GM18520 (cell line): ENCODE results near the gene MYMX.
"Not testable (repeated sequence)": the region's sequence is repeated elsewhere in the genome, so short reads cannot be mapped to it uniquely, and the experiment has no call there.

Experiments
- ATAC-seq: cut with Tn5 transposase; IDR thresholded peaks from one replicate; pipeline ENCODE4 v1.9.1; 2021; ENCODE audit not compliant: unreplicated experiment

The MYMX gene

DNA sequence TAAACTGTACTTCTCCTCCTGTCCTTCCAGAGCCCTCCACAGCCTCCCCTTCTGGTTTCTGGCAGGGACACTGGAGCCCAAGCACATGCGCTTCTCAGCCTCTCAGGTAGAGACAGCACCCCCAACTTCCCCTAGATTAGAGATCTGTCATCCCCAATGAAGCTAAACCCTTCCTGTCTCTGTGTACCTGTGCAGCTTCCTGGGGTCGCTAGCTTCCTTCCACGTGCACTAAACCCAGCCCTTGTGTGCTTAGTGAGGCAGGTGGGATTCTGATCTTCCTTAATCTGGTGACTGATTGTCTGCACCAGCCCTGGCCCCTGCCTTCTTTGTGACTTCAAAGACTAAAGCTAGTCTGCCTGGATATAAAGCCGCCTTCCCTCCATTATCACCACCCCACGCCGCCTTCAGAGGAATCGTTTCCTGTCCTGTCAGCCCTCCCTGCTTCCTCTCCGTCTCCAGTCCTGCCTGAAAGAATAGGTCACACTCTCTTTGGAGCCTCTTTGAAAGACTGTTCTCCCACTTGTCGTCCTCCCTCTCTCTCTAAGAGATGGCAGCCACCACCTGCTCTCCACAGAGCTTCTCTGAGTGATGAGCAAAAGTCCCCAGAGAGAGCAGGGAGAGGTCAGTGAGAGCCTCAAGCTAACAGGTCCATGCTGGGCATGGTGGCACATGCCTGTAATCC lies 30.6 kb upstream of the MYMX start:
- ATAC-seq = no peak

- ATAC-seq = no peak
Measured at GRCh38 chr6:44186635-44187025, 30.1 kb upstream of the MYMX start.

- ATAC-seq = no peak
Measured at GRCh38 chr6:44188819-44189218, 27.9 kb upstream of the MYMX start.

GRCh38 chr6:44189257-44189656 lies 27.5 kb upstream of the MYMX start:
- no peak for ATAC-seq

DNA sequence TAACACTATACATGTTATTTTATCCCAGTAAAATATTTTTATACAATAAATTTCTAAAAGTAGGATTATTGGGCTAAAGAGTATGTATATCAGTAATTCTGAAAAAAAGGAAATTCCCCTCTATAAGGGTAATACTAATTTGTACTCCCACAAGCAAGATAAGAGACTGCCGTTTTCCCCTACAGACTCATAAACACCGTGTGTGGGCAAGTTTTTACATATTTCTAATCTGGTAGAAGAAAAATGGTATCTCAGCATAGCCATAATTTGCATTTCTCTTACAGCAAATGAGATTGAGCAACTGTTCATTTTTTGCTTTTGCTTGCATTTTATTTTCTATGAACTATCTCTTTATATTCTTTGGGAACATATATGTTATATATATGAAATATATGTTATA lies 26.0 kb upstream of the MYMX start:
- ATAC-seq = peak; percentile 78

DNA sequence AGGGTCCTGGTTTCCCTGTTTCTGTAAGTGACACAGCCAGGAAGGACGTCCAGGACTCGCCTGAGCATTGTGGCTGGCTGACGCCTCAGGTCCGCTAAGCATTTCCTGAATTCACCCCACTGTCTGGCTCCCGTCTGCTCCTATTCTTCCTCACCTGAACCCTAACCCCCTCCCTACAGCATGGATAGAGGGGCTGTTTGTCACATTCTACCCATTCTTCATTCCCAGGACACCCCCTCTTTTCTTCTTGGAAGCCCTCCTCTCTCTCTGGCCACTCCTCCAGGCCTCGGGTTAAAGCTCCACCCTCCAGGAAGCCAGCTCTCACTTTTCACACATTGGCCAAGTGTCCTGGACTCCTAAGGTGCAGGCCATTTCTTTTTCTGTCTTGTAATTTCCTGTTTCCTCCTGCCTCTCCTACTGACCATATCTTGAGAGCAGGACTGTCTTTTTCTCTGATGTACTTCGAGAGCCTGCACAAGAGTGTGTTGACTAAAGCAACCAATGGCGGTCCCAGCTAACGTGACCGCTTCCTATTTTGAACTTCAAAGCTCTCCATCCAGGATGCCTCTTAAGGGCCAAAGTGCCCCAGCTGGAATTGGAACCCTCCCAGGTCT lies 24.2 kb upstream of the MYMX start:
- ATAC-seq = no peak

GRCh38 chr6:44193307-44193910 lies 23.3 kb upstream of the MYMX start:
- ATAC-seq = no peak

DNA sequence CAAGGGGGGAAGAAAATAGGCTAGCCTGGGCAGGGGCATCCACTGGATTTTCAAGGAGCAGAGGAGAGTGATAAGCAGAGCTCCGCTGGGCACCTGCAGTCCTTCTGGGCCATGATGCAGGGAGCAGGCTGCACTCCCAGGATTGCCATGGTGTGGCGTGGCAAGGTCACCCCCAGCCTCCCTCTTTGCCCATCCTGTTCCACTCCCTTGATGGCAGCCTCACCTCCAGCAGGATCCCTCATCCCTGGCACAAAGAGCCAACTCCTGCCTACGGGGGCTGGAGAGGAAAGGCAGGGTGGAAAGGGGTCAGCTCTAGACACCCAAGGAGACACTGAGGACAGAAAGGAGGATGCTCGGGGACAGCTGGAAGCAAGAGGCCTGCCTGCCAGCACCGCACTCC lies 22.4 kb upstream of the MYMX start:
- ATAC-seq = no peak

DNA sequence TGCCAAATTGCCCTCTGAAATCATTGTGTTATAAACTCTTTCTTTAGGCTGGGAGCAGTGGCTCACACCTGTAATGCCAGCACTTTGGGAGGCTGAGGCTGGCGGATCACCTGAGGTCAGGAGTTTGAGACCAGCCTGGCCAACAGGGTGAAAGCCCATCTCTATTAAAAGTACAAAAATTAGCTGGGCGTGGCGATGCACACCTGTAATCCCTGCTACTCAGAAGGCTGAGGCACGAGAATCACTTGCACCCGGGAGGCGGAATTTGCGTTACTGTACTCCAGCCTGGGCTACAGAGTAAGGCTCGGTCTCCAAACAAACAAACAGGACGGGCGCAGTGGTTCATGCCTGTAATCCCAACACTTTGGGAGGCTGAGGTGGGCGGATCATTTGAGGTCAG lies 20.4 kb upstream of the MYMX start:
- not testable (repeated sequence) for ATAC-seq

- no peak for ATAC-seq
Measured at GRCh38 chr6:44198684-44199083, 18.0 kb upstream of the MYMX start.

DNA sequence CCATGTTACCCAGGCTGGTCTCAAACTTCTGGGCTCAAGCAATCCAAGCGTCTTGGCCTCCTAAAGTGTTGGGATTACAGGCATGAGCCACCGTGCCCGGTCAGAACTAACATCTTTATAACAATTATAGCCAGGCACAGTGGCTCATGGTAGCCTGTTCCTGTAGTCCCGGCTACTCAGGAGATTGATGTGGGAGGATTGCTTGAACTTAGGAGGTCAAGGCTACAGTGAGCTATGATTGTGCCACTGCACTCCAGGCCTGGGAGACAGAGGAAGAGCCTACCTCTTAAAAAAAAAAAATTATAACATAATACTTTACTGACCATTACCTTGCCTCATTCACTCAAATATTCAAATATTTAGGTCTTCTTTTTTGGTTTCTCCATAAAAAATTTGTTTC lies 16.8 kb upstream of the MYMX start:
- no peak for ATAC-seq

- no peak for ATAC-seq
Measured at GRCh38 chr6:44201200-44201599, 15.5 kb upstream of the MYMX start.

- no peak for ATAC-seq
Measured at GRCh38 chr6:44201638-44202303, 15.0 kb upstream of the MYMX start.

GRCh38 chr6:44202332-44202971 lies 14.3 kb upstream of the MYMX start:
- ATAC-seq = no peak

- ATAC-seq = no peak
Measured at GRCh38 chr6:44202972-44203750, 13.6 kb upstream of the MYMX start.

GRCh38 chr6:44203955-44204354 lies 12.8 kb upstream of the MYMX start:
- no peak for ATAC-seq

- no peak for ATAC-seq
Measured at GRCh38 chr6:44207966-44208365, 8.8 kb upstream of the MYMX start.

DNA sequence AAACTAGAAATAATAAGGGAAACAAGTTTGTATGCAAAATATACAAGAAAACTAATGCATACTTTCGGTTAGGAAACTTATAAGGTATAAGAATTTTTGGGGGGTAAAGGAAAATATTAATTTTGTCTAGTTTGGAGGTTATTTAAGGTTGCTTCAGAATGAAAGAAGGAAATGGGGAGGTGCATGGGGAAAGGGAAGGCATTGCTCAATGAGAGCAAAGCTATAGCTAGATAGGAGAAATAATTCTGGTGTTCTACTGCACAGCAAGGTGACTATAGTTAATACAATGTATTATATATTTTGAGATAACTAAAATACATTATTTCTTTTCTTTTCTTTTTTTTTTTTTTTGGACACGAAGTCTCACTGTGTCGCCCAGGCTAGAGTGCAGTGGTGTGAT lies 5.4 kb upstream of the MYMX start:
- no peak for ATAC-seq

- ATAC-seq = no peak
Measured at GRCh38 chr6:44214307-44214706, 2.4 kb upstream of the MYMX start.

DNA sequence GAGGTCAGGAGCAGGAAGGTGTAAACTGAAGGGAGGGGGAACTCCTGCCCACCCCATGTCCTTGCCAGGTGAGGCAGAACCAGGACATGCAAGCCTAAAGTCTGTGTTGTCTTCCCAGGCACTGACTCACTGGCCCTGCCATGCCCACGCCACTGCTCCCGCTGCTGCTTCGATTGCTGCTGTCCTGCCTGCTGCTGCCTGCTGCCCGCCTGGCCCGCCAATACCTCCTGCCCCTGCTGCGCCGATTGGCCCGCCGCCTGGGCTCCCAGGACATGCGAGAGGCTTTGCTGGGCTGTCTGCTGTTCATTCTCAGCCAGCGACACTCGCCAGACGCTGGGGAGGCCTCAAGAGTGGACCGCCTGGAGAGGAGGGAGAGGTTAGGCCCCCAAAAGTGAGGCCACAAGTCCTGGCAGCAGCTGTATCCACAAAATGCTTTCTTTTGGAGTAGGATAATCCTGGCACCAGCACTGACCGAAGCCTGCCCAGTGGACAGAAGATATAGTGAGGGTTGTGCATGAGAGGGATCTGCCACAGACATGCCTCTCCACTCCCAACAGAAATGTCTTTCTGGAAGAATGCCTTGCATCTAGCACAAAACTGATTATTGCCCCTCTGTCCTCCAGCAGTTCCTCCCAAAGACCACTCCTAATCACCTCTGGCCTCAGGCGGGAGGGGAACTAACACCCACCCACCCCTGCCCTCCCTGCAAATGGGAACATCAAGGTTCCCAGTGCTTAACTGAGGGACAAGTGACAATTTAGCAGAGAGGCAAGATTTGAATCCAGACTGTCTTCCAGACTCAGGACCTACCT lies 812 bp downstream of the MYMX start:
- no peak for ATAC-seq
